Right ventricle myocardium superior (tissue), 1 donor: ENCODE measurements around the gene ZNF154. TPM values are rescaled to one million over a fixed set of nuclear protein-coding genes. Genes with fewer than 3 reads are reported as not detected.

ENCODE experiments used
- total RNA-seq: library from RNA; stranded (reverse); fragmentation: NEBNext Ultra II Directional; extraction: Animal tissue kit (Norgen Biotek cat#: 25700); gene quantifications from one replicate; pipeline ENCODE4 v1.2.1, GENCODE V29; 2021
- donor health status: DM: no; HTN: yes; CAD: no; lungs with severe emphysema.

The ZNF154 gene
- total RNA-seq, 1 donor from 2014 or later = 3.1 TPM

Other genes starting within 250 kb of the ZNF154 start
- 21.4 TPM for gene ZNF772, start 231.6 kb downstream of the ZNF154 start, total RNA-seq
- 7.7 TPM for gene ZNF419, start 221.5 kb downstream of the ZNF154 start, total RNA-seq
- 3.9 TPM for gene ZNF773, start 209.3 kb downstream of the ZNF154 start, total RNA-seq
- 4.2 TPM for gene ZNF549, start 181.8 kb downstream of the ZNF154 start, total RNA-seq
- gene ZNF550, start 149.3 kb downstream of the ZNF154 start, total RNA-seq = 8.0 TPM
- 4.2 TPM for gene ZNF416, start 130.3 kb downstream of the ZNF154 start, total RNA-seq
- 3.8 TPM for gene ZIK1, start 125.1 kb downstream of the ZNF154 start, total RNA-seq
- 3.7 TPM for gene ZNF530, start 109.3 kb downstream of the ZNF154 start, total RNA-seq
- 15.7 TPM for gene ZNF134, start 95.0 kb downstream of the ZNF154 start, total RNA-seq
- 8.6 TPM for gene ZNF211, start 76.0 kb downstream of the ZNF154 start, total RNA-seq
- not detected for gene ZSCAN4, start 40.3 kb downstream of the ZNF154 start, total RNA-seq
- gene ZNF551, start 27.2 kb downstream of the ZNF154 start, total RNA-seq = 3.1 TPM
- 5.8 TPM for gene ZNF671, start 18.4 kb upstream of the ZNF154 start, total RNA-seq
- gene ZNF776, start 37.6 kb upstream of the ZNF154 start, total RNA-seq = 9.8 TPM
- 9.8 TPM for gene ZNF586, start 60.5 kb upstream of the ZNF154 start, total RNA-seq
- 3.5 TPM for gene ZNF552, start 105.7 kb upstream of the ZNF154 start, total RNA-seq
- 6.3 TPM for gene ZNF587B, start 121.1 kb upstream of the ZNF154 start, total RNA-seq
- gene ZNF587, start 140.7 kb upstream of the ZNF154 start, total RNA-seq = 13.7 TPM
- gene ZNF814, start 179.8 kb upstream of the ZNF154 start, total RNA-seq = 14.2 TPM
- 10.0 TPM for gene ZNF417, start 207.4 kb upstream of the ZNF154 start, total RNA-seq
- 13.5 TPM for gene ZNF418, start 226.2 kb upstream of the ZNF154 start, total RNA-seq
- 9.1 TPM for gene ZNF256, start 238.5 kb upstream of the ZNF154 start, total RNA-seq